NCI-H2107 (cell line): ENCODE data around the gene COQ10A.

Source experiments
- DNase-seq: peaks from one replicate; lab custom pipeline; 2025; lab: John Stamatoyannopoulos, UW

COQ10A gene

GRCh38 chr12:56266693-56267442 is at the start of gene COQ10A:
Gene COQ10A, plus strand, starts transcription at chr12:56266942. Its CDS starts 177 bp downstream, at chr12:56267119.
- peak; percentile 88 for DNase-seq

- no peak for DNase-seq
Observed at GRCh38 chr12:56219840-56220239, 46.9 kb upstream of the COQ10A start.

GRCh38 chr12:56220611-56221231 is 46.0 kb upstream of the COQ10A start:
- no peak for DNase-seq

GRCh38 chr12:56221232-56221756 is 45.4 kb upstream of the COQ10A start:
- no peak for DNase-seq

GRCh38 chr12:56221757-56222530 is 44.8 kb upstream of the COQ10A start, which contains the start of gene RNF41:
Gene RNF41, minus strand, starts transcription at chr12:56221922. Its CDS starts 7,875 bp downstream, at chr12:56214047.
- peak; percentile 92 for DNase-seq

GRCh38 chr12:56222531-56222895 is 44.2 kb upstream of the COQ10A start:
- DNase-seq = no peak

- no peak for DNase-seq
Observed at GRCh38 chr12:56223571-56224101, 43.1 kb upstream of the COQ10A start.

- peak; percentile 97 for DNase-seq
Observed at GRCh38 chr12:56224102-56224701, 42.5 kb upstream of the COQ10A start, which contains the start of gene NABP2. Gene NABP2, plus strand, starts transcription at chr12:56224342. Its CDS starts 515 bp downstream, at chr12:56224857.

- no peak for DNase-seq
Observed at GRCh38 chr12:56224954-56225353, 41.8 kb upstream of the COQ10A start.

- no peak for DNase-seq
Observed at GRCh38 chr12:56229082-56229481, 37.7 kb upstream of the COQ10A start.

- no peak for DNase-seq
Observed at GRCh38 chr12:56229916-56230431, 36.8 kb upstream of the COQ10A start, which contains the start of gene SLC39A5. Gene SLC39A5, plus strand, starts transcription at chr12:56230051. Its CDS starts 1,224 bp downstream, at chr12:56231275.

GRCh38 chr12:56230432-56231183 is 36.1 kb upstream of the COQ10A start:
- DNase-seq = no peak

- DNase-seq = no peak
Observed at GRCh38 chr12:56231184-56231582, 35.6 kb upstream of the COQ10A start.

- no peak for DNase-seq
Observed at GRCh38 chr12:56234746-56235436, 31.9 kb upstream of the COQ10A start.

- DNase-seq = no peak
Observed at GRCh38 chr12:56236091-56236490, 30.7 kb upstream of the COQ10A start.

- DNase-seq = no peak
Observed at GRCh38 chr12:56236985-56237384, 29.8 kb upstream of the COQ10A start.

- DNase-seq = no peak
Observed at GRCh38 chr12:56237552-56237951, 29.2 kb upstream of the COQ10A start.

GRCh38 chr12:56241424-56242303 is 25.1 kb upstream of the COQ10A start:
- no peak for DNase-seq

- no peak for DNase-seq
Observed at GRCh38 chr12:56242986-56243385, 23.8 kb upstream of the COQ10A start.
